CD4-positive, alpha-beta T cell treated with Interleukin-15 for 4 hours (primary cell): ENCODE data around the gene CRACR2A.

Experiments used
- DNase-seq: peaks from one replicate; pipeline ENCODE4 v3.0.0-alpha.2; 2020; ENCODE audit warnings: low spot score

The CRACR2A gene

DNA sequence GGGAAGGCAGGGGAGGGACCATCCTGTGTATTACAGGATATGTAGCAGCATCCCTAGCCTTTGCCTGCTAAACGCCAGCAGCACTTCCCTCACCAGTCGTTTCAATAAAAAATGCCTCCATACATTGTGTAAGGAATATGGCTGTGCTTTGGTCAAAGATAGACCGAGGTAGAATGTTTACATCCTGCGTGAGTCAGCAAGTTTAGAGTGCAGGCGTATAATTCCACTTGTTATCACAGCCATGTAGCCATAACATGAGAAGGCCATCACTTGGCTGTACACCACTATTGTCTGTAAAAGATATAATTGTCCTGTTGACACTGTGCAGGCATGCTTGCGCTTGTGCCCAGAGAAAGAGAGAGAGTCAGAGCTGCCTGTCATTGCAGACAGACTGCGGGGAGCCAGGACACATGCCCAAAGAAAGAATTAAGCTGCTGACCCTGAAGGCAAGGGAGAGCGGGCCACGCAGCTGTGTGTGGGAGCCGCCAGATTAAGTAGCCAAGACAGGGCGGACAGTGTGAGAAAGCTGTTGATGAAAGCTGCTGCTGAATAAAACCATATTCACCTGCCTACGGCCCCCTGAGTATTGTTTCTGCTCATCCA lies 68.4 kb downstream of the CRACR2A start:
- no peak for DNase-seq

DNA sequence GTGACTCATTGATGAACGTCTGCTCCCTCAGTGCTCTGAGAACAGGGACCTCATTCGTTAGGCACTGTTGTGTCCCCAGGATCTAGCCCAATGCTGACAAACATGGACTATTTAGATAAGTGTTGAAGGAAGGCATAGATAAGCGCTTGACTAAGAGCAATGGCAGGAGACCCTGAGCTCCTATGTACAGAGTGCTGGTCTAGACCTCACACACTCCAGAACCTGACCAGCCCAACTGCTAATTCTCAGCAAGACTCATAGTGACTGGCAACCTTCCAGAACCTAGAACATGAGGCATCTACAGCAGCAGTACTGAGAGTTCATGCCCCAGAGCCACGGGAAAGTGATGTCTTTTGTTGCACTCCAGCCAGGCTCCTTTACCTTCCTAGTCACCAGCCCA lies 69.2 kb downstream of the CRACR2A start:
- no peak for DNase-seq

DNA sequence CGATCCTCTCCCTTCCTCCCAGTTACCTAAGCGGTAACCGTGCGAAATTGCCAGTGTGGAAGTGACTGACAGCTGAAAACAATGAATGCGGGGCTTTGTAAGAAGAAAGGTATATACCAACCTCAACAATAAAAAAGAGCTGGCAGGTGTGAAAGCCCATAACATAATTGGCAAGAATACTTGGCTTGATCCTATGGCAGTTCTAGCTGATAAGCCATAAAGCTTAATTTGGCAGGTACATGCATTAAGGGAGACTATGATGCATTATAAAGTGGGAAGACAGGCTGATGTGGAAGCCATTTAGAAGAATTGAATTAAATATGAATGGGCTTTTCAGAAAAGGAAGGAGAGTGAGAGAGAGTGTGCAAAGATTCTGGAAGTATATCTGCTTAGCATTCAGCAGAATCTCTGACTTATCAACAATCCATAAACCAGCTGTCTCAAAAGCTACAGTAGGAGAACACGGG lies 71.3 kb downstream of the CRACR2A start:
- DNase-seq: no peak

DNA sequence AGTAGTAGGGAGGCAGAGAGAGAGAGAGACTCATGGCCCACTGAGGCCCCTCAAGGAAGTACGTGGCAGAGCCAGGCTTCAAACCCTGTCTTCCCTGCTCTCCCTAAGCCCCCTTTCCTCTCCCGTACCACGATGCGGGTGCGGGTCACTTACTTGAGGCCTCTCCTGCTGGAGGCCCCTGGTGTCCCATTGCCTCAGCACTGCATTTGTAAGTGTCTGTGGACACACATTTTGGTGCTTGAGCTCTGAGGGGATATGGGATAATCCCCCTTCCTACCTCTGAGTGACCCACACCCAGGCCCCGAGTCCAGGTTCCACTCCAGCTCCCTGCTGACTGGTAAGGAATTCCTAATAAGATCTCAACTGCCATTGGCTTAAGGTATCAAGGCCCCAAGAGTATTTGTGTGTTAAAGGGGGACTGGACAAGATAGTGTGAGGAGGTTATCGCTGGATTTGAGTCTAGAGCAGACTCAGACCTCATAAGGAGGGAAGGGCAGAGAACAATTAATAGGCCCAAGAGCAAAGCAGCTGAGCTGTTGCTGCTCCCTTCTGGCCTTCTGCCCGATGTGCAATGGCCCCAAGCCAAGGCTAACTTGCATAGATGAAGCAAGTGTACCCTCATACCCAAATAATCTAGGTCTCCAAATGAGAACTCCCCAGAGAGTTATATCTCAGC lies 71.9 kb downstream of the CRACR2A start:
- DNase-seq: no peak

DNA sequence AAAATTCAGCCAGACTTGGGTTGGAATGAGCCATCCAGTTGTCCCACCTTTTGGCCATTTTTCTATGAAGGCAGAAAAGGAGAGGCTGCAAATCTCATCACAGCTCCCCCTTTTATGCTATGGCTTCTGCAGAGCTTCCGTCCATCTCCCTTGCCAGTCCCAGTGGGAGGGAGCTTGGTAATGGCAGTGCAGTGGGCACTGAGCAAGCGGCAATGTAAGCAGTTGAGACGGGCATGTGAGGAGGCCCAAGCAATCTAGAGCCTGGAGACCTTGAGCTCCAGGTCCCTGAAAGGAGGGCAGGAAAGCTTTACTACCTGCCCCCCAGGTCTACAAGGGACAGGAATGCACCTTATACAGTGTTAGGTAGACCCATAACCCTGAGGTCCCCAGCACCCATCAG lies 73.1 kb downstream of the CRACR2A start:
- DNase-seq: no peak

DNA sequence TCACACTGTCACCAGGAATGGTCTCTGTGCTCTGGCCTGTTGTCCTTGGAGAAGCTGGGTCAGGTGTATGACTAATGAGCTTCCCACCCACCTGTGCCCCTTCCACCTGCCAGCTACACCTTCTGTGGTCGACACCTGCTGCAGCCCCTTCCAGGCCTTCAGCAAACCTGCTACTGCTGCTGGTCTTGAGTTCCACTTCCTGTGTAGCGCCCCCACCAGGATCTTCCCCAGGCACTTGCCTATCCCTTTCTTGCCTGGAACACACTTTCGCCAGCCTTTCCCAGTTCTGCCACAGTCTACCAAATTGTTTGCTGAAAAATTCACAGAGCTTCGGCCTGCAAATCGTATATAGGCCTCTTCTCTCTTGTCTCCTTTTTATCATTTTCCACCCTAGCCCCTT lies 75.3 kb downstream of the CRACR2A start:
- no peak for DNase-seq

DNA sequence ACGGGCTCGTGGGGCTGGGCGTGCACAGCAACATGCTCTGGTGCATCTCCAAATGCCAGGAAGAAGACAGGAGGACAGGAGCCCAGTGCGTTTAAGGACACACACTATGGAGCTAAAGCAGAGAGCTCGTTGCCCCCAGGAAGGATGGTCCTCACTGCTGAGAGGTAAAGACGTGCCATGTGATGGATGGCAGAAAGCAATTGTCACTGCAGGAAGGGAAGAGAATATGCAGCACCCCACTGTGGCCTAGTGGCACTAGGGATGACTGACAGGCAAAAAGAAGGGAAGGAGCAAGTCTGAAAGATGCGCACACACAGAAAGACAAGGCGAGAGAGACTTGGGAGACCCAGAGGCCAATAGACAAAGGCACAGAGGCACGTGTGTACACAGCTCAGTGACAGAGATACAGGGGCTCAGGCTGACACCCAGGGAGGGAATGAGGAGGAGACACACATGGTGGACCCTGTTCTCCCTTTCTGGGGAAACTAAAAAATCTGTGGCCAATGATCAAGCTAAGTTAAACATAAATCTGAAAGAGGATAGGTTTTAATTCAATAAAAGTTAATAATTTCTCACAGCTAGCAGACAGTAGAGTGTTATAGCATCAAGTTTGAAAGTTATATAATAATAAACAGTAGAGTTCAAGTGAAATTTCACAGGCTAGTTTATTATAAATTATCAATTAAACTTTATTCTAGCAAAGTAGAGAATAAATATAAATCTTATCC lies 78.8 kb downstream of the CRACR2A start:
- DNase-seq: no peak

DNA sequence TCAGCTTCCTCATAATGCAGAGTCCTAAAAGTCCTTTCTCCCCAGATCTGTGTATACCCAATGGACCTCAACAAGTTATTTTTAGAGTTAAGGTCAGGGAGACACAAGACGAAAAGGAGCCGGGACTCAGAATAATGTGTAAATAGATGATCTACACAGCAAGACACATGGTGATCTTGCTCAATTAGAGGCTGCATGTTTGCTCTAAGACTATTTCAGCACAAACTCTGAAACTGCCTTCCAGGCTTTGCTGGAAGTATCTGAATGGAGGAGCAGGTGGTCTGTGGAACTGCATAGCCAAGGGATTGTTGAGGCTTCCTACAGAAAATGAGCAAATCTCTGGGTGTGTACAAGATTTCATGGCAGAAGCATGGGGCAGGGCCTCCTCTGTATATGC lies 80.8 kb downstream of the CRACR2A start:
- no peak for DNase-seq

DNA sequence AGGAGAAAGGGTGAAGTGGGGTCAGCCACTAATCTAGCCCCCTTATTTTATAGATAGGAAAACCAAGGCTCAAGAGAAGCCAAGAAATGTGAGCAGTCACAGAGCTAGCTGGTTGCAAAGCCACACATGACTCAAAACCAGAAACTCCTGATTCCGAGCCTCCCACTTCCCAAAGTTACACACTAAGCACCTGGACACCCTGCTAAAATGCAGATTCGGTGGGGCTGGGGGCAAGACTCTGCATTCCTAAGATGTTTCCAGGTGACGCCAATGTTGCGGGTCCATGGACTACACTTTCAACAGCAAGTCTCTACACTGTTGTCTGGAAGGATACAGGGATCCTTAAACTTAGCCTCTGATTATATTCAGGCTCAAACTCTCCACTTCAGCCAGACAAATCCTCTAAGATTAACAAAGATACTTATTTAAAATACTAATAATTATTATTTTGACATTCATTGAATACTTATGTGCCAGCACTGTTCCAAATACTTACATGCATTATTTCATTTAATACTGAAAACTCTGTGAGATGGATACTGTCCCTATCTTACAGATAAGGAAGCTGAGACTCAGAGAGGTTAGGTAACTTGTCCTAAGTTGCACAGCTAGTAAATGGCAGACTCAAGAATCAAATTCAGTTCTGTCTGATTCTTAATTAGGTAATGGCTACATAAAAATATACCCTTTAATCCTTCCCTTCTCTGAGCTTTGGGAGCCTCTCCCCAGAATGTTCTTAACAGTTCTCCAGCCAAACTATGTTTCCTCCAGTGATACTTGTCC lies 81.4 kb downstream of the CRACR2A start:
- DNase-seq: no peak

DNA sequence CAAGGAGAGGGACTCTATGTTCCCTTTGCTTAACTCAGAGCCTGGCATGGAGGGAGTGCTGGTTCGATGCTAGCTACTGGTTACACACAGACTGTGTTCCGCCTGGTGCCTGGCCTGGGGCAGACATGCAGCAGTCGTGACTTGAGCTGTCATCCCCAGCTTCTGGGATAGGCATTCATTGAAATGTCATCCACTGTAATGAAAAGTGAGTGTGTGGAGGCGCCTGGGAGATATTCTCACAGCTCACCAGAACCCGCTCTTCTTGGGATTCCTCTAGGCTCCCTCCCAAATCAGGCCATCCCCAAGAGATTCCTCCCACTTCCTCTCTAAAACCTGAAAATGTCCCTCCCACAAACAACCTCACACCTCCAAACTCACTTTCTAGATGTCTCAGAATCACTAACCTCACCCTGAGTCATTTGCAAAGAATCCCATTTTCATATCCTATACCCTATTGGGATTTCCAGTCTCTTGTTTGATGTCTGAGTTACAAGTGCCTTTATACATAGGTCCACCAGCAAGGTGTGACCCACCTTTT lies 82.8 kb downstream of the CRACR2A start:
- no peak for DNase-seq

DNA sequence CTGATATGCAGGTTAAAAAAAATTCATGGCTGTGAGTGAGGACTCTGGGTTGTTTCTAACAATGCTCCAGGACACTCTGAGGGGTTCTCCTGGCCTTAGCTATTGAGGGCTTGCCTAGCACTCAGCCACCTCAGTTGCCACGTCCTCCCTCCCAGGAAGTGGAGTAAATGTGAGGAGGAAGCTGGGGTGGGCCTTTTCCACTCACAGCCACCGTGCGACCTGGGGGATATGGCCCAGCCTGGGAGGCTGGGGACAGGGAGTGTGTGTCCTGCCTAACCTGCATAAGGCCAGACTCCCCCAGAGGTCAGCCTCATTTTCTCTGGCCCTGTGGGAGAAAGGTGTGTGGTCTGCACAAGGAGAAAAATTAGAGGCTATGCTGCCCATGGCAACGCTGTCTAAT lies 83.3 kb downstream of the CRACR2A start:
- DNase-seq: no peak

DNA sequence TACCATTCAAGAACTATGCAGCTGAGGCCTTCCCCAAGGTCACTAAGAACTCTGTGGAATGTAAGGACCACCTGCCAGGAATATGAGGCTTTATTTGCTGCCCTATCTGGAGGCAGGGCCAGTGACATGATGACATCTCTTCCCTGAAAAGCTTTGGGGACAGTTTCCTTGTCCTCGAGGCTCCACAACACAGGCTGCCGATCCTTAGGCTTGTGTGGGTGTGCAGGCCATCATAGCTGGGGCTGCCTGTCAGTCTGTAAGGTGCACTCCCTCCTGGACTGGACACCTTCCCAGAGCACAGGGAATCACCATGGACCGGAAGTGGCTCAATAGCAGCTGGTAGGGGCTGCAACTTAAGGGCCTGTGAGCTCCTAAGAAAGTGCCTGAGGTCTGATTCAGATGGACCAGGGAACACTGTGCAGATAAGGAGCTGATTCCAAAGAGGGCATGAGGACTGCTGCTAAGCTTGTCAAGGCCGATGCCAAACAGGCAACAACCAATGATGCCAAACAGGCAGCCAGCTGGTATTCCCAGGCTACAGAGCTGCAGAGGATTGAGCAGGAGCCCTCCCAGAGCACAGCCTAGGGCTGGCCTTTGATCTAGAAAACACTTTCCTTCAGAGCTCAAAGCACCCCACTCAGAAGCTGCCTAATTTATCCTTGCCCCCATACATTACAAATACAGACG lies 84.3 kb downstream of the CRACR2A start:
- no peak for DNase-seq

DNA sequence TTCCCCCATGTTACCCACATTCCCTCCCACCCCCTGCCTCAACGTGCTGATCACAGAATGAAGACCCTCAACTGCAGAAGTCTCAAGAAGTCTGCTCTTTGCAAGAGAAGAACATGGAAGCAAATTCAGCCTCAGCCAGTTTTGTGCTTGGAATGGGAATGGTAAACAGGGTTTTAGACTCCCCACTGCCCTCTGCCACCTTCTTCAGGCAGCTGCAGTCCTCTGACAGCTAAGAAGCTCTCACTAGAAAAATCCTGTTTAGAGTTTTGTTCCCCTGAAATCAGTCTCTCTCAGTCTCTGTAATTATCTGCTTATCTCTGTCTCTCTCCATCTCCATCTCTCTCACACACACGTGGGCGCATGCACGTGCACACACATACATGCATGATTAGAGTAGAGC lies 85.4 kb downstream of the CRACR2A start:
- no peak for DNase-seq

DNA sequence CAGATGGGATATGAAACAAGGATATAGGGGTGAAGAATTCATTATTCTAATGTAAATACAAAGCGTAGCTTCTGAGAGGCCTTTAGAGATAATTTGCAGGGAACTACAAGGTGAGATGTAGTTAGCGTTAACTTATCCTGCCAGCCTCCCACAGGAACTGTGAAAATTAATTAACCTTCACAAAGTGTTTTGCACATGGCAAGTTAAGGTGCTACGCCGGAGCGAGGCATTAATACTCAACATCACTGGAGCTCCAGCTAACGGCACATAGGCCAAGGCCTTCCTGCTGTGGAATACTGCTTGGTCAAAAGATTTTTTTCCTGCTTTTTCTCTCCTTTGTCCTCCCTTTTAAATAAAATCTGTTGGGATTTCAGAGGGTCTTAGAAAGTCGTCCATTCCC lies 86.5 kb downstream of the CRACR2A start:
- DNase-seq: no peak

DNA sequence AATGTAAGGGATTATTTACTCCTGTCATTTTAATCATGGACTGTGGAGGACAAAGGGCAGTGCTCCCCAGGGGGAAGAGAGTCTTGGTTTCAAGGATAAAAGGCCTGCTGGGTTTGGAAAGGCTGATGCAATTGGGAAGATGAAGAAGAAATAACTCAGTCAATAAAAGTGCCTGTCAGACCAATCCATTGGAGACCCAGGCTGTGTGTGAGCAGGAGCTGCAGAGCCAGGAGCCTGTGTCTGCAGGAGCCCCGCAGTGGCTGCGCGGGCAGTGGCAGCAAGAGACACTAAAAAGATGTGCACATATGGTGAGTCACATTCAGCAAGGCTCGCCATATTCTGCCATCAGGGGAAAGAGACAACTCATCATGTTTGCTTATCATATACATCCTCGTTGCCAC lies 90.4 kb downstream of the CRACR2A start:
- DNase-seq: no peak

DNA sequence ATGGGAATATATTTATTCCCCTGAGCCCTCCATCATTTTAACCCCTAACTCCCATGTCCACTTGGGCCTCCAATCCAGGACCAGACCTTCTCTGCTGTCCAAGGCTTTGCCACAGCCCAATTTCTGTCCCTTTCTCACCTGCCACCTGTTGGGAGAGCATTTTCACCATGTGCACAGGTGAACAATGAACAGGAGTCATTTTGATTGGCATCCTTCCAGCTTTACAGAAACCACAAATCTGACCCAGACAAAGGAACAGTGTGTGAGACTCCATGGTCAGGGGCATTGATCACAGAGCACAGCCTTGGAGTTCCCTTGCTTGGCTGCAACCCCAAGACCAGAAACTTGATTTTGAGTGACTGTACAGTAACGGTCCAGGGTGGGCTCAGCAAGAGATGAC lies 91.9 kb downstream of the CRACR2A start:
- no peak for DNase-seq

DNA sequence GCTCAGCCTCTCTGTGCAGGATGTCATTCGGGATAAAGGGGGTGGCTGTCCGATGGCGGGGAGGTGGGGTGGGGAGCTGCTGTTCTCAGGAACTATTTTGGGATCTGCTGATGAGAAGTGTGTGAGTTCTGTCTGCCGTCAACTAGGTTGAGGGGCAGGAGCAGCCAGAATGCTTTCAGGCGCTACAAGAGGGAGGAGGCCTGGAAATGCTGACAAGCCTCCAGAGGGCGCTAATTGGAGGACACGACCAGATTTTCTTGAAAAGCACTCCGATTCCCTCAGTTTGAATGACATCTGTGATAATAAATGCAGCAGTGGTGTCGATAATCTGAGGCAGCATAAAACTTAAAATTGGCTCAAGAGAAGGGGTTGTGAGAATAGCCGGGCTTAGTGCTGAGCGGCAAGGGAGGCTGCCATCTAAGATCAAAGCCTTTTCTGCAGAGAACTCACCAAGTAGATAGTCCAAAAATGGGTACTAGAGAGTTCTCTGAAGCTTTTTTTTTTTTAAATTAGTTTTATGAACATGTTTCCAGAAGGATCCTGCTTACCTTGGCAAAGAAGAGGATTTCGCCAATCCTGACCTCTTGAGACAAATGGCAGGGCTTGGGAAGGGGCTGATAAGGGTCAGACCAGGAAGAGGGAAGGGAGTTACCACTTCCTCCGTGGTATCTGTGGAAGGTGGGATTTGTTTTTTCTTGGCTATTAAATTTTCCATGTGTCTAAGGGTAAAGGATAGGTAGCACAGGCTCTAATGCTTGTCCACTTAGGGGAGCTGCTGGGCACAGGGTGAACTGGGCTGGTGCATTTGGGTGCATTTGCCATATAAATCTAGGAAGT lies 94.4 kb downstream of the CRACR2A start:
- DNase-seq: no peak

DNA sequence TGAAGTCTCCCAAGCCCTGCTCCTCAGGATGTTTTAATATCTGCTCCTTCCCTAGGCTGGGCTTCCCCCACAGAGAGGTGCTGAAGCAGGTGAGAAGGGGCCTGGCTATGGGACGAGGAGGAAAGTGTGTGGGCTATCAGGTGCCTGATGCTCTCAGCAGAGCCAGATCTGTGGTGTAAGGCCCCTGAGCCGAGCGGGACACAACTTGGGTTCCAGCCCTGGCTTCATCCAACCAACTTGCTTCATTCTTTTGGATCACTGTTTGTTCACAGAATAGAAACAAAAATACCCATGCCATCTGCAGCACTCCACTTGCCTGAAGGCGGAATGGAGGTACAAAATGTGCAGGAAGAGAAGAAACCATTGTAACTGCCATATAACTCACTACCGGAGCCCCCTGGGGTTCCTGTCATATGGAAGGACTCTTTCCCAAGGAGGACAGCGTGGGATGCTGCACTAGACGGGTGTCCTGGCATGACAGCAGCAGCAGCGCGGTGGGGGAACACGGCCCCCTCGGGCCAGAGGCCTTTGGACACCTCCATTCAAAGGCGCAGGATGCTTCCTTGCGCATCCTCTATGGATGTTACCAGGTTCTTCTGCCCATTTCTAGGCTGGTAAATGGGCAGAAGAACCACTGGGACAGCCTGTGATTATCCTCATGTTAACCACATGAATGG lies 95.8 kb downstream of the CRACR2A start:
- DNase-seq: no peak

DNA sequence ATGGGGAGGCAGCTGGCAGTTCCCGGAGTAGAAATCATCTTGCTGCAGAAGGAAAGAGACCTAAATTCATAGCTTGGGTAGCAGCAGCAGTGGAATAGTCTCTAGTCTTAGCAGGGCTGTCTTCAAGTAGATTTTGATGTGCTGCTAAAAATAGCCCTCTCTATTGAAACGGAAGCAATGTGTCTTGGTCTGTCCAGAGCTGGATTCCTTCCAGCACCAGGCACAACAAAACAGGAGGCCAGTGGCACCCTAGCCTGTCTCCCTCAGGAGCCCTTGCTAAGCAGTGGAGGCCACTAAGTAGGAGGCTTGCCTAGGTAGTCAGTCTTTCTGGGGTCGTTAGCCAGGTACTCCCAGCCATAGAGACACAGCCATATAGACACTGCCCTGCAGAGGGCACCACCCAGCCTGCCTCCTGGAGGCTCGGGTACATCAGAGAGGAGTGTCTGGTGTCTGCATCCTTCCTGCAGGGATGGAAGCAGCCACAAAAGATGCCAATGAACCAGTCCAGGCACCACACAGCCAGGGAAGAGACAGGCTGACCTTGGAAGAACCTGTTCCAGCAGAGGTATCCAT lies 97.5 kb downstream of the CRACR2A start:
- no peak for DNase-seq
